B cell (primary cell): ENCODE measurements around the gene ATXN7L3. TPM values are rescaled to one million over a fixed set of nuclear protein-coding genes. Genes with fewer than 3 reads are reported as not detected.

Experiments
- ATAC-seq: fragments of 200-7000 bp; cut with Tn5 transposase; one replicate; pipeline ENCODE4 v1.10.0; 2021; ENCODE audit warnings: low read depth, mild to moderate bottlenecking, moderate number of reproducible peaks, moderate library complexity
- CTCF ChIA-PET: fragments of 350-600 bp; sonication (Branson Sonifier 250); formaldehyde crosslinking; loops from one replicate; lab custom pipeline; 2021; ENCODE audit warnings: antibody characterized with exemption, inconsistent platforms; lab: Charles Lee
- POLR2A ChIA-PET: fragments of 350-600 bp; sonication (Branson Sonifier 250); formaldehyde crosslinking; loops from one replicate; lab custom pipeline; 2021; ENCODE audit warnings: antibody characterized with exemption; lab: Charles Lee
- DNase-seq: peaks from one replicate; pipeline ENCODE4 v3.0.0; 2013
- H2AFZ ChIP-seq: 2 replicates; pipeline ENCODE4 v1.6.1; 2012; ENCODE audit warnings: mild to moderate bottlenecking, low read depth, low read length; ENCODE audit not compliant: insufficient read depth, poor library complexity, severe bottlenecking
- H3K27ac ChIP-seq, 2 donors: 1 replicate in 1 of 2; 2 replicates in 1 of 2; pipeline ENCODE4 v1.5.1; 2012 to 2013; ENCODE audit warnings: low read length in 2 of 2, mild to moderate bottlenecking in 2 of 2, moderate library complexity in 1 of 2
- H3K27me3 ChIP-seq, 4 experiments: fragments of 200-600 bp in 1 of 4; sonication (generic) in 1 of 4; replicated peaks in 1 of 4; 1 replicate in 2 of 4; 2 replicates in 2 of 4; pipeline versions ENCODE4 v1.6.1 to v1.7.0; 2013 to 2016; ENCODE audit warnings: low read length in 3 of 4, mild to moderate bottlenecking in 2 of 4, mixed read lengths in 1 of 4, moderate library complexity in 1 of 4; ENCODE audit not compliant: insufficient read depth in 4 of 4, control insufficient read depth in 3 of 4; ENCODE audit errors: control extremely low read depth in 1 of 4
- H3K36me3 ChIP-seq, 2 experiments: replicated peaks in 1 of 2; 1 replicate in 1 of 2; 2 replicates in 1 of 2; pipeline versions ENCODE4 v1.6.1 to v1.7.1; 2013; ENCODE audit warnings: low read length in 1 of 2; ENCODE audit not compliant: insufficient read depth in 2 of 2, control insufficient read depth in 1 of 2; ENCODE audit errors: control extremely low read depth in 1 of 2, extremely low read depth in 1 of 2
- H3K4me1 ChIP-seq, 2 donors: fragments of 200-600 bp in 1 of 2; sonication (generic) in 1 of 2; 1 replicate in 1 of 2; 2 replicates in 1 of 2; pipeline versions ENCODE4 v1.5.1 to v1.6.1; 2013 to 2017; ENCODE audit warnings: low read length in 2 of 2; ENCODE audit not compliant: control insufficient read depth in 2 of 2, insufficient read depth in 2 of 2
- H3K4me2 ChIP-seq: replicated peaks from 2 replicates; pipeline ENCODE3; 2012; ENCODE audit warnings: mild to moderate bottlenecking, low read depth, low read length; ENCODE audit not compliant: poor library complexity, severe bottlenecking
- H3K4me3 ChIP-seq, 5 experiments: fragments of 200-600 bp in 1 of 5; sonication (generic) in 1 of 5; 1 replicate in 3 of 5; 2 replicates in 2 of 5; pipeline versions ENCODE4 v1.5.1 to v1.7.0; 2011 to 2016; ENCODE audit warnings: low read length in 4 of 5, mild to moderate bottlenecking in 4 of 5, low read depth in 2 of 5, control low read depth in 1 of 5, moderate library complexity in 1 of 5; ENCODE audit not compliant: insufficient read depth in 1 of 5; ENCODE audit errors: control extremely low read depth in 1 of 5, extremely low read depth in 1 of 5
- H3K79me2 ChIP-seq: fragments of 200-600 bp; sonication (generic); one replicate; pipeline ENCODE4 v1.6.0; 2016; ENCODE audit warnings: low read length; ENCODE audit not compliant: control insufficient read depth, insufficient read depth
- H3K9ac ChIP-seq: fragments of 200-600 bp; sonication (generic); 2 replicates; pipeline ENCODE4 v1.6.1; 2017; ENCODE audit warnings: mild to moderate bottlenecking, low read length, moderate library complexity
- H3K9me3 ChIP-seq, 3 donors: one replicate each; pipeline versions ENCODE4 v1.6.1 to v1.7.1; 2013; ENCODE audit warnings: low read length in 2 of 3; ENCODE audit not compliant: control insufficient read depth in 2 of 3, insufficient read depth in 1 of 3; ENCODE audit errors: control extremely low read depth in 1 of 3
- H4K20me1 ChIP-seq: 2 replicates; pipeline ENCODE4 v1.6.0; 2012; ENCODE audit warnings: mild to moderate bottlenecking, low read length; ENCODE audit not compliant: insufficient read depth, control insufficient read depth, poor library complexity, severe bottlenecking
- H3K27ac Mint-ChIP-seq: one replicate; pipeline ENCODE4 v1.8.0; 2021; ENCODE audit warnings: mixed read lengths
- H3K27me3 Mint-ChIP-seq: one replicate; pipeline ENCODE4 v1.8.0; 2021; ENCODE audit warnings: mixed read lengths
- H3K4me1 Mint-ChIP-seq: one replicate; pipeline ENCODE4 v1.8.0; 2021; ENCODE audit warnings: mixed read lengths
- H3K4me3 Mint-ChIP-seq: one replicate; pipeline ENCODE4 v1.8.0; 2021; ENCODE audit warnings: mixed read lengths
- H3K9me3 Mint-ChIP-seq: one replicate; pipeline ENCODE4 v1.8.0; 2022; ENCODE audit warnings: mixed read lengths; ENCODE audit not compliant: insufficient read depth
- CTCF ChIP-seq: fragments of 200-600 bp; IDR thresholded peaks from one replicate; pipeline ENCODE4 v1.8.0; 2022; ENCODE audit warnings: antibody characterized with exemption, mild to moderate bottlenecking
- EZH2 ChIP-seq: IDR thresholded peaks from 2 replicates; pipeline ENCODE4 v1.6.1; 2012; ENCODE audit warnings: borderline replicate concordance, low read depth, mild to moderate bottlenecking, moderate library complexity, low read length; ENCODE audit not compliant: insufficient read depth, poor library complexity, severe bottlenecking
- WGBS: methylation state at CpG from one replicate; pipeline ENCODE4 v1.1.5; 2013; ENCODE audit warnings: missing lambda C conversion rate; ENCODE audit not compliant: insufficient coverage; 5-methylcytosine and 5-hydroxymethylcytosine counted together
- intact Hi-C: fragments of 100-400 bp; cut with micrococcal nuclease; formaldehyde crosslinking; loops from one replicate; pipeline ENCODE4 v1.10.0; 2022
- polyA plus RNA-seq: library from polyadenylated mRNA; depleted of rRNA; stranded (reverse); fragments of >200 nt; gene quantifications from 2 replicates; pipeline ENCODE4 v1.2.3, GENCODE V29; 2012
- total RNA-seq, 2 donors: library from RNA; stranded (reverse); fragments of 120-200 nt in 1 of 2; gene quantifications; 1 replicate in 1 of 2; 2 replicates in 1 of 2; pipeline versions ENCODE4 v1.2.3 to v1.2.4, GENCODE V29; 2013 to 2022

The ATXN7L3 gene
- total and polyA plus RNA-seq, 2 donors (not counting 1 experiment from before 2014, with no cell fraction given): 63.6 to 107 TPM

GRCh38 chr17:44211281-44212265 is 11.9 kb upstream of the ATXN7L3 start:
- Histone ChIP-seq H3K4me1 (peaks cover 39 to 59% of the 10 kb centered on the region in 2 donors), H2AFZ (no peak overlapping the region), H3K27ac (peak overlapping the region in 1 of 2 donors; percentile 6), H4K20me1 (peaks cover 38% of the 10 kb centered on the region), H3K4me3 (no peak overlapping the region), H3K79me2 (peaks cover 74% of the 10 kb centered on the region), H3K9me3 (no peaks in the 10 kb centered on the region), H3K27me3 (no peaks in the 10 kb centered on the region), H3K36me3 (peaks cover 2 to 79% of the 10 kb centered on the region in 2 experiments), H3K4me2 (peak overlapping the region; percentile 68), H3K9ac (no peak overlapping the region)
- ChIA-PET POLR2A (interaction anchor here (0.6 to 3.4 kb wide), 6 partner anchors 9 to 142 kb away, joined by 3 to 35 read pairs (median 6); partner anchors contain the start of genes GRN and UBTF), CTCF (interaction anchor here (0.9 to 6.2 kb wide), 16 partner anchors 9 to 151 kb away, joined by 3 to 98 read pairs (median 20); partner anchors contain the start of genes ATXN7L3, FAM171A2, GRN and SLC25A39)
- H3K9me3 Mint-ChIP-seq: no peaks in the 10 kb centered on the region
- DNase-seq (no peak), ATAC-seq (no peak)
- TF ChIP-seq CTCF (no peak), EZH2 (no peak)
- no peaks in the 10 kb centered on the region for H3K27me3 Mint-ChIP-seq
- H3K4me1 Mint-ChIP-seq: peaks cover 54% of the 10 kb centered on the region
- intact Hi-C loops: loop anchor here (2.0 kb wide), 1 partner anchor 133 kb away; the partner anchor contains the start of gene GRN
- 94% methylated on average over 26 of the region's 30 CpGs for WGBS
- H3K27ac Mint-ChIP-seq: peak overlapping the region; percentile 15
- no peak overlapping the region for H3K4me3 Mint-ChIP-seq
